HG02885 (cell line): ENCODE results near the gene HAPLN2.

ENCODE experiments used
- ATAC-seq: cut with Tn5 transposase; IDR thresholded peaks from one replicate; pipeline ENCODE4 v1.9.1; 2021; ENCODE audit warnings: mild to moderate bottlenecking; ENCODE audit not compliant: unreplicated experiment, poor library complexity

HAPLN2 gene

DNA sequence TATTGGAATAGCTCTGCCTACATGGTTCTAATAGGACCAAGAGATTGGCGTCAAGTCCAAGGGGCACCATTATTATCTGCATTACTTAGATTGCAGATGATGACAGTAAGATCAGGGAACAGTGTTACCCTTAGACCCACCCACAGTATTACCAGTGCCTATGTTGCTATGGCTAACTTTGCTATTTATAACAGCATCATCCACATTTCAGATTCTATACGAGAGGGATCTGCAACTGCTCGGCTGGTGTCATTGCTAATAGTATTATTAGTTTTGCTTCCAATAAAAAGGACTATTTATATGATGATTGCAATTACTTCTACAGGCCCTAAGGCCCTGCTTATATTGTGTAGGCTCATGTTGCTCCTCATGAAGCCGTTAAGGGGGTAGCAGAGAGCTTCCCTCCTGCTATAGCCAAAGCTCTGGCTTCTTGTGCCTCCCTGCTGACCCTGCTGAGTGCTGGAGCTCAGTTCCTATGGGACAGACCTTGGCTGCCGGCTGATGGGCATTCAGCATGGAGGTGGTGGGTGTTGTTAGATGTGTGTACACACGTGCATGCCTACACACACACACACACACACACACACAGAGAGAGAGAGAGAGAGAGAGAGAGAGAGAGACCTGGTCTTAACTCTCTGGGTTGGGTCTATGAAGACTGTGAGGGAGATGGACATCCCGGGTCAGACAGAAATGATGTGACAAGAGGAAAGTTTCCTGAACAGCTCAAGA, 24.0 kb downstream of the HAPLN2 start:
- ATAC-seq = no peak

DNA sequence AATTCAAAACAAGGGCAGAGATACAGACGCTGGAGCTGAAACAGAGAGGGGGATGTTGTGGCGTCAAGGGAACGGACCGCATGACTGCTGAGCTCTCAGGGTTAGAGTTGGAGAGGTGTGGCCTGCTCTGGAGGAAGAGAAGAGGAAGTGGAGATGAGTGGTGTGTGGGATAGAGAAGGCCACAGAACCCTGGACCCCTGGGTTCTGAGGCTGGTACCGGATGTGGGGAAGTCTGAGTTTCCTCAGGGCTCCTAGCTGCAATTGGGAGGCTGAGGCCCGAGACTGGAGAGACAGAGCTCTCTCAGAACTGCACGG, 24.5 kb downstream of the HAPLN2 start:
- peak; percentile 56 for ATAC-seq

GRCh38 chr1:156644146-156644545, 24.9 kb downstream of the HAPLN2 start:
- no peak for ATAC-seq

- ATAC-seq = no peak
Observed at GRCh38 chr1:156644640-156645039, 25.4 kb downstream of the HAPLN2 start.

DNA sequence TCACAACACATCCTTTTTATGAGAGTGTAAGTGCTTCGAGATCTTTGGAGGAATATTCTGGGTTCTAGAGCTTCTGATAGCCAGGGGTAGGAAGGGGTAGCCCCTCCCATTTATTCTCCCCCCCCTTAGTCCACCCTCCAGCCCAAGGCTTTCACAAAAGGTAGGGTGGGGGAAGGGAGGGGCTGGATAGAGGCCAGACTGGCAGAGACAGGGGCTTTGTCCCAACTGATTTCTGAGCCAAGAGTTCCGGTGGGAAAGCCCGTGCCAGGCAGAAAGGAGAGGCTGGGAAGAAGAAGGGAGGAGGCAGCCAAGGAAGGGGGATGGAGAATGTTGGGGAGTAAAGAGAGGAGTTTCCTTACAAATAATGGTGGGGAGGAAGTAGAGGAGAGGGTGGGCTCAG, 25.8 kb downstream of the HAPLN2 start:
- no peak for ATAC-seq

DNA sequence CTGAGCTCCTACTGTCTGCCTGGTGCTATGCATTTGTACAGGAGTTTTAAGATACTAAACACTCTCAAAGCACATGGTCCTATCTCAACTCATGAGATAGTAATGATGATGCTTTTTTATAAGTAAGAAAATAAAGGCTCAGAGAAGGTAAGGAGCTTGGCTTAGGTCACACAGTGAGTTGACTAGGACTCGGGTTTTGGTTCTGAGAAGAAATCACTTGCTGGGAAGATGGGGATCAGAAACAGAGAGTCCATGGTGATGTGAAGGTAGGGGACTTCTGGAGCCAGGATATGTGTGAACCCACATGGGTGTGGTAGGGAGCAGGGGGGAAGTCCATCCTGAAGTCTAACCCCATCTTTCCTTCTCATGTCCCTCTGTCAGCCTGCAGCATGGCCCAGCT, 26.5 kb downstream of the HAPLN2 start:
- no peak for ATAC-seq

DNA sequence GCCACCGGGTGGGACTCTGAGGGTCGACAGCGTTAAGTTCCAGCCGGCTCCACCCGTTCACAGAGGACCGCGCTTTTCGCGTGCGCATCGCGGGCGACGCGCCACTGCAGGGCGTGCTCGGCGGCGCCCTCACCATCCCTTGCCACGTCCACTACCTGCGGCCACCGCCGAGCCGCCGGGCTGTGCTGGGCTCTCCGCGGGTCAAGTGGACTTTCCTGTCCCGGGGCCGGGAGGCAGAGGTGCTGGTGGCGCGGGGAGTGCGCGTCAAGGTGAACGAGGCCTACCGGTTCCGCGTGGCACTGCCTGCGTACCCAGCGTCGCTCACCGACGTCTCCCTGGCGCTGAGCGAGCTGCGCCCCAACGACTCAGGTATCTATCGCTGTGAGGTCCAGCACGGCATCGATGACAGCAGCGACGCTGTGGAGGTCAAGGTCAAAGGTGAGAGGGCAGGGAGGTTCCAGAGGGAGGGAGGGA, 27.6 kb downstream of the HAPLN2 start:
- no peak for ATAC-seq

- no peak for ATAC-seq
Observed at GRCh38 chr1:156647351-156647750, 28.1 kb downstream of the HAPLN2 start.

- ATAC-seq = no peak
Observed at GRCh38 chr1:156648496-156648895, 29.3 kb downstream of the HAPLN2 start.

DNA sequence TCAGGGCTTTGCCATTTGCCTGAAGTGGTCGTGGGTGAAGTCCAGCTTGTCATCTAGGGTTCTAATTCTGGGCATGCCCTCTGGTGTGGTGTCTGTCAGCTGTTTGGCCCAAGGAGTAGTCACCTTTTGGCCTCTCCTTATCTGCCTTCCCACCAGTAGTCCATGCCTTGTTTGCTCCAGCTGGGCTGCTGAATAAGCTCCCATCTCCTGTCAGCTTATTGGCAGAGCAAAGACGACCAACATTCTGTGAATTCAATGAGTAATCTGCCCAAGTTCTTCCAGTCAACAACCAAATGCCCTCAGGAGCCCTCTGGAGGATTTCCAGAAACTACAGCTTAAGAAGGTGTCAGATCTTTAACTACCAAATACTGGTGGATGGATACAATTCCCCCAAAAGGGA, 29.7 kb downstream of the HAPLN2 start:
- ATAC-seq = no peak

DNA sequence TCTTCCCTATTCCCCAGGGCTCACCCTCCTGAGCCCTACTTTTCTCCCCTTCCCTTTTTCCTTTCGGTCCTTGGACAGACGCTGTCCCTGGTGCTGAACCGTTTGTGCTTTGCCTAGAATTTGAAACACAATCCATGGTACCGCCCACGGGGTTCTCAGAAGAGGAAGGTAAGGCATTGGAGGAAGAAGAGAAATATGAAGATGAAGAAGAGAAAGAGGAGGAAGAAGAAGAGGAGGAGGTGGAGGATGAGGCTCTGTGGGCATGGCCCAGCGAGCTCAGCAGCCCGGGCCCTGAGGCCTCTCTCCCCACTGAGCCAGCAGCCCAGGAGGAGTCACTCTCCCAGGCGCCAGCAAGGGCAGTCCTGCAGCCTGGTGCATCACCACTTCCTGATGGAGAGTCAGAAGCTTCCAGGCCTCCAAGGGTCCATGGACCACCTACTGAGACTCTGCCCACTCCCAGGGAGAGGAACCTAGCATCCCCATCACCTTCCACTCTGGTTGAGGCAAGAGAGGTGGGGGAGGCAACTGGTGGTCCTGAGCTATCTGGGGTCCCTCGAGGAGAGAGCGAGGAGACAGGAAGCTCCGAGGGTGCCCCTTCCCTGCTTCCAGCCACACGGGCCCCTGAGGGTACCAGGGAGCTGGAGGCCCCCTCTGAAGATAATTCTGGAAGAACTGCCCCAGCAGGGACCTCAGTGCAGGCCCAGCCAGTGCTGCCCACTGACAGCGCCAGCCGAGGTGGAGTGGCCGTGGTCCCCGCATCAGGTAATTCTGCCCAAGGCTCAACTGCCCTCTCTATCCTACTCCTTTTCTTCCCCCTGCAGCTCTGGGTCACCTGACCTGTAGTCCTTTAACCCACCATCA, 33.1 kb downstream of the HAPLN2 start:
- no peak for ATAC-seq

DNA sequence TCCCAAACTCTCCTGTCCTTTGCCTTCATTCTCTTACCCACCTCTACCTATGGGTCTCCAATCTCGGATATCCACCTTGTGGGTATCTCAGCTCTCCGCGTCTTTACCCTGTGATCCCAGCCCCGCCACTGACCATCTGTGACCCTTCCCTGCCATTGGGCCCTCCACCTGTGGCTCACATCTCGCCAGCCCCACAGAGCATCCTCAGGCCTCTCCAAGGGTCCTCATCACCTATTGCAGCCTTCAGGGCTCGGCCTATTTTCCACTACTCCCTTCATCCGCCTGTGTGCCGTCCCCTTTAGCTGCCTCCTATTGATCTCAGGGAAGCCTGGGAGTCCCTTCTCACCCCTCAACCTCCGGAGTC, 33.8 kb downstream of the HAPLN2 start:
- no peak for ATAC-seq

DNA sequence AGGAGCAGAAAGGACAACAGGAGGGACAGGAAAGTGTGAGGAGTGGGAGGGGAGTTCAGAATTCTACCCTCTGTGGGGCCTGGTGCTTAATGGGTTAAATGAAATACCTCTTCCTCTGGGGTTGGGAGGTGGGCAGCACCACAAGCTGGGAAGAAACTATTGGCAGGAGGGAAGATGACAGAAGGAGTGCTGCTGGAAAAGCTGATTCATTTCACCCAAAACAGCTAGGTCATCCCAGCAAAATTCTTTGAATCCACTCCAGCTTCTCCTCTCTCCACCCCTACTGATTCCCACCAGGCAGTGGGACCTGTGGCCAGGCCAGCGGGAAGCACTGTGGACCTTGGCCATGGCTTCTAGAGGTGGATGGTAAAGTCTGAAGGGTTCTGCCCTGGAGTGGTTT, 35.5 kb downstream of the HAPLN2 start:
- ATAC-seq = no peak

GRCh38 chr1:156655151-156655903, 36.1 kb downstream of the HAPLN2 start:
- ATAC-seq = no peak

DNA sequence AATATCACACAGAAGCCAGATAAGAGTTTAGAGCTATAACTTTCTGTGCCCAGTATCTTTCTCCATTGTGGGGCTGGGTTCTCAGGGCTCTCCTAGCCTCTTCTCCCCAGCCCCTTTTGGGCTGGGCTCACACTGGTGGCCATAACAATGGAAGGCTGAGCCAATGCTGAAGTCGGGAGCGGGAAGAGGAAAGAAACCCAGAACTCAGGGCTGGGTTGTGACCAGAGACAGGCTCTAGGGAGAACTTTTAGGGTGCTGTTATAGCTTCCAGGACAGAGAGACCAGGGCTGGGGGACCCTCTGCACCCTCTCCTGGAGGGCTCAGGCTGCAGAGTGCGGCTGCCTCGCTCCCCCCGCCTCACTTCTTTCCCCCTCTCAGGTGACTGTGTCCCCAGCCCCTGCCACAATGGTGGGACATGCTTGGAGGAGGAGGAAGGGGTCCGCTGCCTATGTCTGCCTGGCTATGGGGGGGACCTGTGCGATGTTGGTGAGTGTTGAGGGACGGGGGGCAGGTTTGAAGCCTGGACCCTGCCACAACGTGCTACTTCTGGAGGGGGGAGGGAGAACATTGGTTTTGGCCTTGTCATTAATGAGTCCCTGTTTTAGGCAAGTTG, 36.8 kb downstream of the HAPLN2 start:
- ATAC-seq = no peak

DNA sequence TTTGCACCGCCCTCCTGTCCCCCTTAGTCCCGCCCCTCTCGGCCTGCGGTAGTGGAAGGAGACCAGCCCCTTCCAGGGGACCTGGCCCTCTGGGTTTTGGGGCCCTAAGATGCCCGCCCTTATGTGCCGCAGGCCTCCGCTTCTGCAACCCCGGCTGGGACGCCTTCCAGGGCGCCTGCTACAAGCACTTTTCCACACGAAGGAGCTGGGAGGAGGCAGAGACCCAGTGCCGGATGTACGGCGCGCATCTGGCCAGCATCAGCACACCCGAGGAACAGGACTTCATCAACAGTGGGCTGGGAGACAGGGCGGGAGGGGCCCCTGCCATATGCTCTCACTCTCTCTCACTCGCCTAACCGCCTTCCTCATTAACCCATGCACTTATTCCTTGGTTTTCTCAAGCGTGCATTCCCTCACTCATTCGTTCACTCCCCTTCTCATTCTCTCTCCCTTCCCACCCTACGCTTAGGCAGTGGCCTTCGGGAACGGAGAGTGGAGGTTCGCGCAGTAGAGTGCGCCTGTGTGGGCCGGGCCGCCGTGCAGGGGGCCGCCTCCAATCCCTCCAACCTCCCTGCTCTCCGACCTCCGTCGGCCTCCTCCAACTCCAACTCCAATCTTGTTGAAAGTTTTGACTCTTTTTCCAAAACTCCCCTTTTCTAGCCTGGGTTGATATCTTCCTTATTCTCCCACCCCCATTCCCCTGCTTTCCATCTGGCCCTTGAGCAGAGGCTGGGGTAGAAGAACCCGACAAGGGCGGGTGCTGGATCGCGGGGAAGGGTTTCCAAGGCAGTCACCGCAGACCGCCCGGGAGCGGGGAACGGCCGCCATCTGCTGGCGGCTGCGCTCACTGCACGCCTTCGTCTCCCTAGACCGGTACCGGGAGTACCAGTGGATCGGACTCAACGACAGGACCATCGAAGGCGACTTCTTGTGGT, 37.9 kb downstream of the HAPLN2 start:
- no peak for ATAC-seq

DNA sequence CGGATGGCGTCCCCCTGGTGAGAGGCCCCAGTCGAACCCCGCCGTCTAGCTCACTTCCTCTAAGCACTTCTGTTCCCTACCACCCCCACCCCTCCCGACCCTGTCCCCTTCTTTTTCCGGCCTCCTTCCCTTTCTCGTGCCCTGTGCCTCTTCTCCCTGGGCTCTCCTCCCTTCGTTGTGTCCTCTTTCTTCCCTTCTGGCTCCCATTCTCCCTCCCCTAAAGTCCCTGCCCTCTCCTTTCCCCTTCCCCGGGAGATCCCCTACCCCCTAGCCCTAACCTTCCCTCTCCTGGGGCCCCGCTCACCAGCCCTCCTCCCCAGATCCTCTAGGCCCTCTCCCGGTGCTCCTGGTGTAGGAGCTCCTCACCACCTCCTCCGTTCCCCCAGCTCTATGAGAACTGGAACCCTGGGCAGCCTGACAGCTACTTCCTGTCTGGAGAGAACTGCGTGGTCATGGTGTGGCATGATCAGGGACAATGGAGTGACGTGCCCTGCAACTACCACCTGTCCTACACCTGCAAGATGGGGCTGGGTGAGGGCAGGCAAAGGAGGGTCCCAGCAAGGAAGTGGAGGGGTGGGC, 38.6 kb downstream of the HAPLN2 start:
- ATAC-seq = no peak

DNA sequence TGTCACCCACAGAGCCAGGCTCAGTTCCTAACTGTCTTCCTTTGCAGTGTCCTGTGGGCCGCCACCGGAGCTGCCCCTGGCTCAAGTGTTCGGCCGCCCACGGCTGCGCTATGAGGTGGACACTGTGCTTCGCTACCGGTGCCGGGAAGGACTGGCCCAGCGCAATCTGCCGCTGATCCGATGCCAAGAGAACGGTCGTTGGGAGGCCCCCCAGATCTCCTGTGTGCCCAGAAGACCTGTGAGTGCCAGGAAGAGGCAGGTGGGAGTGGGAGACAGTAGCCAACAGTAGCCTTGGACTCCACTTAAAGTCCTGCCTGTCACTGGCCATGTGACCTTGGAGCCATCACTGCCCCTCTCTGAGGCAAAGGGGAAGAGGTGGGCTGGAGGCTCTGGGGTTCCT, 39.3 kb downstream of the HAPLN2 start:
- ATAC-seq = no peak

DNA sequence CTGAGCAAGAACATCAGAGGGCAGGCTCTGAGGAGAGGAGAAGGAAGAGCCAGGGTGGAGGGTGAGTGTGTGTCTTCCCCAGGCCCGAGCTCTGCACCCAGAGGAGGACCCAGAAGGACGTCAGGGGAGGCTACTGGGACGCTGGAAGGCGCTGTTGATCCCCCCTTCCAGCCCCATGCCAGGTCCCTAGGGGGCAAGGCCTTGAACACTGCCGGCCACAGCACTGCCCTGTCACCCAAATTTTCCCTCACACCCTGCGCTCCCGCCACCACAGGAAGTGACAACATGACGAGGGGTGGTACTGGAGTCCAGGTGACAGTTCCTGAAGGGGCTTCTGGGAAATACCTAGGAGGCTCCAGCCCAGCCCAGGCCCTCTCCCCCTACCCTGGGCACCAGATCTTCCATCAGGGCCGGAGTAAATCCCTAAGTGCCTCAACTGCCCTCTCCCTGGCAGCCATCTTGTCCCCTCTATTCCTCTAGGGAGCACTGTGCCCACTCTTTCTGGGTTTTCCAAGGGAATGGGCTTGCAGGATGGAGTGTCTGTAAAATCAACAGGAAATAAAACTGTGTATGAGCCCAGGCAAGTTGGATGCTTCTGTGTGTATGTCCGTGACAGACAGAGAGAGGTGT, 39.8 kb downstream of the HAPLN2 start:
- ATAC-seq = no peak
